Measurements from ENCODE around the gene F10.
"Not testable (repeated sequence)": the region's sequence is repeated elsewhere in the genome, so short reads cannot be mapped to it uniquely, and the experiment has no call there.

Gene F10

DNA sequence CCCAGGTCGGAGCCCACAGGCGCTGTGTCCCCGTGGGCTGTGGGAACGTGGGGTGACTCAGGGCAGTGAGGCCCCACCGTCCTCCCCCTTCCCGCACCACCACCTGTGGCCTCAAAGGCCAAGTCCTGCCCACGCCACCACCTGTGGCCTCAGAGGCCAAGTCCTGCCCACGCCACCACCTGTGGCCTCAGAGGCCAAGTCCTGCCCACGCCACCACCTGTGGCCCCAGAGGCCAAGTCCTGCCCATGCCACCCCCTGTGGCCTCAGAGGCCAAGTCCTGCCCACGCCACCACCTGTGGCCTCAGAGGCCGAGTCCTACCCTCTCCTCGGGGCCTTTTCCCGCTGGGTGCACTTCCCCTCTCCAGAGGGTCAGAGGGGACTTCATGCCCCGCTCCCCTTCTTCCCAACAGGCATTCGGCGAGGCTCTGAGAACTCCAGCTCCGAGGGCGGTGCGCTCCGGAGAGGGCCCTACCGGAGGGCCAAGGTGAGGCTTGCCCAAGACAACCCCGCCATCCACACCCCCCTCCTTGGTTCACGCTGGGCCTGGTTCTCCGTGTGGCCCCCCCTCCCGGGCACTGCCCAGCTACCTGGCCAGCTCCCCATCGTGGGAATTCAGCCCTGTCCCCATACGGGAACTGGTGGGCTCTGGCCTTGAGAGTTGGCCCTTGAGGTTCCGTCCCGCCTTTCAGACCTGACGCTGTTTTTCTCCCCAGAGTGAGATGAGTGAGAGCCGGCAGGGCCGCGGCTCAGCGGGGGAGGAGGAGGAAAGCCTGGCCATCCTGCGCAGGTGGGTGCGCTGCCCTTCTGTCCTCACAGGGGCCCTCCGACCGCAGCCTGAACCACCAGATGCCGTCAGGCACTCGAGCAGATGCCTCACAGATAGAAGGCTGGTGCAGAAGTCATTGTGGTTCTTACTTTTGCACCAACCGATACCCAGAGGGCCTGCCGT lies 44.4 kb upstream of the F10 start (continued):
- TF ChIP-seq, protein P1, sequence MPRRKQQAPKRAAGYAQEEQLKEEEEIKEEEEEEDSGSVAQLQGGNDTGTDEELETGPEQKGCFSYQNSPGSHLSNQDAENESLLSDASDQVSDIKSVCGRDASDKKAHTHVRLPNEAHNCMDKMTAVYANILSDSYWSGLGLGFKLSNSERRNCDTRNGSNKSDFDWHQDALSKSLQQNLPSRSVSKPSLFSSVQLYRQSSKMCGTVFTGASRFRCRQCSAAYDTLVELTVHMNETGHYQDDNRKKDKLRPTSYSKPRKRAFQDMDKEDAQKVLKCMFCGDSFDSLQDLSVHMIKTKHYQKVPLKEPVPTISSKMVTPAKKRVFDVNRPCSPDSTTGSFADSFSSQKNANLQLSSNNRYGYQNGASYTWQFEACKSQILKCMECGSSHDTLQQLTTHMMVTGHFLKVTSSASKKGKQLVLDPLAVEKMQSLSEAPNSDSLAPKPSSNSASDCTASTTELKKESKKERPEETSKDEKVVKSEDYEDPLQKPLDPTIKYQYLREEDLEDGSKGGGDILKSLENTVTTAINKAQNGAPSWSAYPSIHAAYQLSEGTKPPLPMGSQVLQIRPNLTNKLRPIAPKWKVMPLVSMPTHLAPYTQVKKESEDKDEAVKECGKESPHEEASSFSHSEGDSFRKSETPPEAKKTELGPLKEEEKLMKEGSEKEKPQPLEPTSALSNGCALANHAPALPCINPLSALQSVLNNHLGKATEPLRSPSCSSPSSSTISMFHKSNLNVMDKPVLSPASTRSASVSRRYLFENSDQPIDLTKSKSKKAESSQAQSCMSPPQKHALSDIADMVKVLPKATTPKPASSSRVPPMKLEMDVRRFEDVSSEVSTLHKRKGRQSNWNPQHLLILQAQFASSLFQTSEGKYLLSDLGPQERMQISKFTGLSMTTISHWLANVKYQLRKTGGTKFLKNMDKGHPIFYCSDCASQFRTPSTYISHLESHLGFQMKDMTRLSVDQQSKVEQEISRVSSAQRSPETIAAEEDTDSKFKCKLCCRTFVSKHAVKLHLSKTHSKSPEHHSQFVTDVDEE (CRISPR knock-in tag; IDR thresholded peaks at IDR 0.05), result no peak
- TF ChIP-seq TOX (CRISPR knock-in tag; IDR thresholded peaks at IDR 0.05; ENCODE audit: borderline replicate concordance), result no peak

DNA sequence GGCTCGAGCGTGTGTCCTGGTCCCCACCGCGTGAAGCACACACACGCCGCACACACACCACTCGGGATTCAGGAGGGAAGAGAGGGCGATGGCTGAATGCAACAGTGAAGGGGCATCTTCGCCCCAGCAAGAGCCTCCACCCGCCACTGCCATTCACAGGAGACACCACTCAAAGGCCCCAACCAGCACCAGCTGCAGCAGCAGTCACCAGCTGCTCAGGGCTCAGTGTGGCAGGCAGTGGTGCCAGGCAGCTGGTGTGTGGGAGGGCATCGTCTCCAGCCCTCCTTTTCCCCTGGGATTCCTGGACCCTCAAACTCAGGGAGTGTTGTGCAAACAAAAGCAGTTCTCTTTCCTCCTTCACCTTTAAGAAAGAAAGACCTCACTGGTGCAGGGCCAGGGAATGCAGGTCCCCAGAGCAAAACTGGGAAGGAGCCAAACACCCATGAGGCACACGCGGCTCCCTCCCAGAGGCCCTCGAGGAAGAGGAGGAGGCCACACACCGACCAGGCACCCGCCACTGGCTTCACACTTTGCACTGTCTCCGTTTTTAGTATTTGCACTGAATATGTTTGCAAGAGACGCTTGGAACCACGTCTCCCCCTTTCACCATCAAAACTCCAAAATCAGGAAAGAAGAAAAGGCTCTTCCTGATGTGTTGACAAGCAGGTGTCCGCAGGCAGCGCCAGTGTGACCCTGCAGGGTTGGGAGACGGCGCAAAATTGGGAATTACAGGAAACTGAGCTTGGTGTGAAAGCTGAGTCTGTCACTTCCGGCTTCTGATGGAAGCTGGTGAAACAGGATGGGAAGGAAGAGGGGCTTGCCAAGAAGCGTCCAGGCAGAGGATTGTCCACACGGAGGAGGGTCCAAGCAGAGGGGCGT lies 43.5 kb upstream of the F10 start:
- TF ChIP-seq ZNF70 (CRISPR knock-in tag; IDR thresholded peaks at IDR 0.05) (no peak), CSDC2 (CRISPR knock-in tag; IDR thresholded peaks at IDR 0.05) (no peak), ZNF565 (CRISPR knock-in tag; conservative IDR thresholded peaks at IDR 0.05; ENCODE audit: low read depth) (no peak), BACH2 (CRISPR knock-in tag; IDR thresholded peaks at IDR 0.05; ENCODE audit: borderline replicate concordance) (no peak), ESRRG (CRISPR knock-in tag; IDR thresholded peaks at IDR 0.05) (no peak), OSR1 (CRISPR knock-in tag; IDR thresholded peaks at IDR 0.05) (no peak), TOX (CRISPR knock-in tag; IDR thresholded peaks at IDR 0.05; ENCODE audit: borderline replicate concordance) (no peak), GLIS3 (CRISPR knock-in tag; IDR thresholded peaks at IDR 0.05) (no peak), ZFP30 (CRISPR knock-in tag; IDR thresholded peaks at IDR 0.05) (no peak), SNAI2 (CRISPR knock-in tag; IDR thresholded peaks at IDR 0.05) (no peak), RARB (CRISPR knock-in tag; IDR thresholded peaks at IDR 0.05) (no peak), ARNTL (CRISPR knock-in tag; IDR thresholded peaks at IDR 0.05; ENCODE audit: borderline replicate concordance, low read depth) (no peak), PPARA (CRISPR knock-in tag; IDR thresholded peaks at IDR 0.05; ENCODE audit: borderline replicate concordance) (no peak), ISL1 (CRISPR knock-in tag; IDR thresholded peaks at IDR 0.05) (no peak), TCF4 (CRISPR knock-in tag; IDR thresholded peaks at IDR 0.05; ENCODE audit: borderline replicate concordance) (no peak), ZFP3 (CRISPR knock-in tag; IDR thresholded peaks at IDR 0.05) (no peak)
- TF ChIP-seq, protein P2, sequence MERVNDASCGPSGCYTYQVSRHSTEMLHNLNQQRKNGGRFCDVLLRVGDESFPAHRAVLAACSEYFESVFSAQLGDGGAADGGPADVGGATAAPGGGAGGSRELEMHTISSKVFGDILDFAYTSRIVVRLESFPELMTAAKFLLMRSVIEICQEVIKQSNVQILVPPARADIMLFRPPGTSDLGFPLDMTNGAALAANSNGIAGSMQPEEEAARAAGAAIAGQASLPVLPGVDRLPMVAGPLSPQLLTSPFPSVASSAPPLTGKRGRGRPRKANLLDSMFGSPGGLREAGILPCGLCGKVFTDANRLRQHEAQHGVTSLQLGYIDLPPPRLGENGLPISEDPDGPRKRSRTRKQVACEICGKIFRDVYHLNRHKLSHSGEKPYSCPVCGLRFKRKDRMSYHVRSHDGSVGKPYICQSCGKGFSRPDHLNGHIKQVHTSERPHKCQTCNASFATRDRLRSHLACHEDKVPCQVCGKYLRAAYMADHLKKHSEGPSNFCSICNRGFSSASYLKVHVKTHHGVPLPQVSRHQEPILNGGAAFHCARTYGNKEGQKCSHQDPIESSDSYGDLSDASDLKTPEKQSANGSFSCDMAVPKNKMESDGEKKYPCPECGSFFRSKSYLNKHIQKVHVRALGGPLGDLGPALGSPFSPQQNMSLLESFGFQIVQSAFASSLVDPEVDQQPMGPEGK (CRISPR knock-in tag; IDR thresholded peaks at IDR 0.05; ENCODE audit: borderline replicate concordance), result no peak
- TF ChIP-seq, protein P1 (CRISPR knock-in tag; IDR thresholded peaks at IDR 0.05), result no peak
- TF ChIP-seq, protein P3, sequence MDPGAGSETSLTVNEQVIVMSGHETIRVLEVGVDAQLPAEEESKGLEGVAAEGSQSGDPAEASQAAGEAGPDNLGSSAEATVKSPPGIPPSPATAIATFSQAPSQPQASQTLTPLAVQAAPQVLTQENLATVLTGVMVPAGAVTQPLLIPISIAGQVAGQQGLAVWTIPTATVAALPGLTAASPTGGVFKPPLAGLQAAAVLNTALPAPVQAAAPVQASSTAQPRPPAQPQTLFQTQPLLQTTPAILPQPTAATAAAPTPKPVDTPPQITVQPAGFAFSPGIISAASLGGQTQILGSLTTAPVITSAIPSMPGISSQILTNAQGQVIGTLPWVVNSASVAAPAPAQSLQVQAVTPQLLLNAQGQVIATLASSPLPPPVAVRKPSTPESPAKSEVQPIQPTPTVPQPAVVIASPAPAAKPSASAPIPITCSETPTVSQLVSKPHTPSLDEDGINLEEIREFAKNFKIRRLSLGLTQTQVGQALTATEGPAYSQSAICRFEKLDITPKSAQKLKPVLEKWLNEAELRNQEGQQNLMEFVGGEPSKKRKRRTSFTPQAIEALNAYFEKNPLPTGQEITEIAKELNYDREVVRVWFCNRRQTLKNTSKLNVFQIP (CRISPR knock-in tag; IDR thresholded peaks at IDR 0.05; ENCODE audit: borderline replicate concordance, low read depth), result no peak
- TF ChIP-seq, protein P4, sequence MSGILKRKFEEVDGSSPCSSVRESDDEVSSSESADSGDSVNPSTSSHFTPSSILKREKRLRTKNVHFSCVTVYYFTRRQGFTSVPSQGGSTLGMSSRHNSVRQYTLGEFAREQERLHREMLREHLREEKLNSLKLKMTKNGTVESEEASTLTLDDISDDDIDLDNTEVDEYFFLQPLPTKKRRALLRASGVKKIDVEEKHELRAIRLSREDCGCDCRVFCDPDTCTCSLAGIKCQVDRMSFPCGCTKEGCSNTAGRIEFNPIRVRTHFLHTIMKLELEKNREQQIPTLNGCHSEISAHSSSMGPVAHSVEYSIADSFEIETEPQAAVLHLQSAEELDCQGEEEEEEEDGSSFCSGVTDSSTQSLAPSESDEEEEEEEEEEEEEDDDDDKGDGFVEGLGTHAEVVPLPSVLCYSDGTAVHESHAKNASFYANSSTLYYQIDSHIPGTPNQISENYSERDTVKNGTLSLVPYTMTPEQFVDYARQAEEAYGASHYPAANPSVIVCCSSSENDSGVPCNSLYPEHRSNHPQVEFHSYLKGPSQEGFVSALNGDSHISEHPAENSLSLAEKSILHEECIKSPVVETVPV (CRISPR knock-in tag; IDR thresholded peaks at IDR 0.05), result no peak
- ATAC-seq, result no peak

DNA sequence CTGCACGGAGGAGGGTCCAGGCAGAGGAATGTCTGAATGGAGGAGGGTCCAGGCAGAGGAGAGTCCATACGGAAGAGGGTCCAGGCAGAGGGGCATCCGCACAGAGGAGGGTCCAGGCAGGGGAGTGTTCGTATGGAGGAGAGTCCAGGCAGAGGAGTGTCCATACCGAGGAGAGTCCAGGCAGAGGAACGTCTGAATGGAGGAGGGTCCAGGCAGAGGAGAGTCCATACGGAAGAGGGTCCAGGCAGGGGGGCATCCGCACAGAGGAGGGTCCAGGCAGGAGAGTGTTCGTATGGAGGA lies 42.9 kb upstream of the F10 start:
- not testable (repeated sequence) for ATAC-seq

Data from SK-N-SH treated with all-trans-retinoic acid at 6 μM for 48 hours (cell line).